ENCODE data around the gene SIRT6.
"Not testable (repeated sequence)": the region's sequence is repeated elsewhere in the genome, so short reads cannot be mapped to it uniquely, and the experiment has no call there.

SIRT6 gene

DNA sequence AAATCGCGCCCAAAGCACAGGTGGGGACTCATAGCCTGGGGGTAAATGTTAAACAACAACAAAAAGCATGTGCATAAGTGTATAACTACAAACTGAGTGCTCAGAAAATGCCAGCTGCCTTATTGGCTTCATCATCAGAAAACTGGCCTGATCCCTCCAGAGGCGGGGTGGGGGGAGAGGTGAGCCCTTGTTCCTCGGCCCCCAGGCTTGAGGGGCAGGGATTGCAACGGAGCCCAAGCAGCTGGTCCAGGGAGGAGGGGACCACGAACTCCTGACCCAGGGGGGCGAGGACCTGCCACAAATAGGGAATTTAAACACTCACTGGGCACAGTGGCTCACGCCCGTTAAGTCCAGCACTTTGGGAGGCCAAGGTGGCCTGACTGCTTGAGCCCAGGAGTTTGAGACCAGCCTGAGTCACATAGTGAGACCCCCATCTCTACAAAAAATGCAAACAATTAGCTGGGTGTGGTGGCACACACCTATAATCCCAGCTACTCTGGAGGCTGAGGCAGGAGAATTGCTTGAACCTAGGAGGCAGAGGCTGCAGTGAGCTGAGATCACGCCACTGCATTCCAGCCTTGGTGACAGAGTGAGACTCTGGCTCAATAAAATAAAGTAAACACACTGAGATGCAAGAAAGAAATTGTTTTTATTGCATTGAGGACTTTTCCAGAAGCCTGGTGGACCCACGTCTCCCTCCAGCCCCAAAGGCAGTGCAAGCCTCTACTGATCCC is 8.7 kb downstream of the SIRT6 start:
- DNase-seq = no peak

DNA sequence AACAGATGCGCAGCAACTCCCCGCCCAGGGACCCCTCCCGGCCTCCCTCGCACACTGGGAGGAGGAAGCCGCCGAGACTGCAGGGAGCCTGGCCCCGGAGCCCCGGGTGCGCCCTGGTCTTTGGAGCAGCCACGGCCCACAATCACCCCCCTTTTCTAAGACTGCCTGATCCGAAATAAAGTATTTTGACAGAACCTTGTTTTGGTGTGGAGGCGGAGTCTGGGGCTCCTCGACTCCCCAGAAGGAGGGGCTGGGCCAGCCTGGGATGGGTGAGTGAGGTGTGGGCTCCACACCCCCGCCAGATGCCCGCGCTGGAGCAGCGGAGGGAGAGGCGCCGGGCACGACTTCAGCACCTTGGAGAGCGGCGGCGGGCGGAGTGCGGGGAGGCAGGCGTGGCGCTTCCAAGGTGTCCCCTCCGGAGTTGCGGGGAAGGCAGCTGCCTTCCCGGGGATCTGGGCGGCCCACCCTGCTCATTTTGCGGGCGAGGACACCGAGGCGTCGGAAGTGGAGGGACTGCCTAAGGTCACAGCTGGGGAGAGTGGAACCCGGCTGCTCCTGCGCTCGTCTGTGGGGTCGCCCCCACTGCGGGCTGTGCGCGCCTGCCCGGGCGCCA is 9.4 kb downstream of the SIRT6 start:
- peak; percentile 61 for DNase-seq

DNA sequence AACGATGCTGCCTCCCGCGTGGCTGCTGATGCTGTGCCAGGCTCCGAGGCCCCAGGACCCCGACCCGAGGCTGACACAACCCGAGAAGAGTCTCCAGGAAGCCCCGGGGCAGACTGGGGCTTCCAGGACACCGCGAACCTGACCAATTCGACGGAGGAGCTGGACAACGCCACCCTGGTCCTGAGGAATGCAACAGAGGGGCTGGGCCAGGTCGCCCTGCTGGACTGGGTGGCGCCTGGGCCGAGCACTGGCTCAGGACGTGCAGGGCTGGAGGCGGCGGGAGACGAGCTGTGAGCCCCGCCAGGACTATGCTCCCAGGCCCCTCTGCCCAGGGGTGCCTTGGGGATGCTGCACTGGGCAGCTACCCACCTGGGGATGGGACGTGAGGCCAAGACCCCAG is 10.7 kb downstream of the SIRT6 start:
- no peak for DNase-seq

DNA sequence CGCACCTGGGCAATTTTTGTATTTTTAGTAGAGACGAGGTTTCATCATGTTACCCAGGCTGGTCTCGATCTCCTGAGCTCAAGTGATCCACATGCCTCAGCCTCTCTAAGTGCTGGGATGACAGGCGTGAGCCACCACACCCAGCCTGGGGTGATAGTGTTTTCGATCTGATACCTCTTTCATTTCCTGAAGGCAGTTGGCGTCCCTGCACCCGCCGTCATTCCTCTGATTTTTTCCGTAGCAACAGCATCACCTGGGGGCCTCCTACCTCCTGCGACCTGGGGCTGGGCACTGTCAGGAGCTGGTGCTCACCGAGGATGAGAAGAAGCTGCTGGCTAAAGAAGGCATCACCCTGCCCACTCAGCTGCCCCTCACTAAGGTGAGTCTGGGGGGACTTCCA is 18.1 kb downstream of the SIRT6 start:
- DNase-seq = no peak

DNA sequence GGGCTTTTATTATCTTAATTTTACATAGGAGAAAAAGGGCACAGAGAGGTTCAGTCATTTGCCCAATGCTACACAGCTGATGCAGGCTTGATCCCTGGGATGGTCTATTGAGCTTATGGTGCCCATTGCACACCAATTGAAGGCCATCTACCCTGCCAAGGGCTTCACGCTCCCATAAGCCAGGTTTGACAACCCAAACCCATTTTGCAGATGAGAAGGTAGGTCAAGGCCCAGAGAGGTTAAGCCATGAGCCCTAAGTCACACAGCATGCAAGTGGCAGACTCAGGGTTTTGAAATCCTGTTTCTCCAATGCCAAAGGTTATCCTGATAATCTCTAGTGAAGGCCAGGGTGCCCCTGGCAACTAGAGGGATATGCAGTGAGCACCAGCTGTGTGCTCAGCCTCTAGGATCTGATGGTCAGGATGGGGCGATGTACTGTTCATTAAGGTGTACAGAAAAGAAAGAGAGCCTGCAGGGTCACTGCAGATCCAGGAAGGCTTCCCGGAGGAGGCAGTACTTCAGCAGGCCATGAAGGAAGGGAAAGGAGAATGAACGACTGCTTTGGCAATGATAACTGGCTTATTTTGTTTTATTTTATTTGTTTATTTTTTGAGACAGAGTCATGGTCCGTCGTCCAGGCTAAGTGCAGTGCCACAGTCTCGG is 20.8 kb downstream of the SIRT6 start:
- no peak for DNase-seq

DNA sequence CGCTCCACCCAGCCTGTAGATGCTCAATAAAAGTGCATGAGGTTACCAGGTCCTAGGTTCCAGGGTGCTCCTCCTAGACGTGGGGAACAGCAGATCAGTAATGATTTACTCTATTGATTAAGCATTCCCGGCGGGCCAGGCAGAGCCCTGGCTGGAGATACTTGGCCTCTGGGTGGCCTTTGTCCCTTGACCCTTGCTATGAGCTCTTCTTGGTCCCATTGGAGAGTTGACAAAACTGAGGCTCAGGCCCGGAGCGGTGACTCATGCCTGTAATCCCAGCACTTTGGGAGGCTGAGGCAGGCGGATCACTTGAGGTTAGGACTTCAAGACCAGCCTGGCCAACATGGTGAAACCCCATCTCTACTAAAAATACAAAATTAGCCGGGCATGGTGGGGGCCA is 24.4 kb downstream of the SIRT6 start:
- not testable (repeated sequence) for DNase-seq

DNA sequence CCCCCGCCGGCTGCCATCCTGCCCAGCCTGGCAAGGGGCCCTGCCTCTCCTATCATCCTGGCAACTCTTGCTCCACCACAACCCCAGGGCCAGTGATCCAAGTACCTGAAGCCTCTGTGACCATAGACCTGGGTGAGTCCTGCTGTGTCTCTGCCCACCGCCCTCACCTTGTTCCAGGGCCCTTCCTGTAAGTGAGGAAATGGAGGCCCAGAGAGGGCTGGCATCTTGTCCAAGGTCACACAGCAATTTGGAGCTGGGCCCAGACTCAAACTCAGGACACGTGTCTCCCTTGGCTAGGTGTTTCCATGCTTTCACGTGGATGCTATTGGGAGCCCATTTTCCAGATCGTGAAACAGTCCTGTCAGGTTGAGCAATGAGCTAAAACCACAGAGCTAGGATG is 25.2 kb downstream of the SIRT6 start:
- no peak for DNase-seq

DNA sequence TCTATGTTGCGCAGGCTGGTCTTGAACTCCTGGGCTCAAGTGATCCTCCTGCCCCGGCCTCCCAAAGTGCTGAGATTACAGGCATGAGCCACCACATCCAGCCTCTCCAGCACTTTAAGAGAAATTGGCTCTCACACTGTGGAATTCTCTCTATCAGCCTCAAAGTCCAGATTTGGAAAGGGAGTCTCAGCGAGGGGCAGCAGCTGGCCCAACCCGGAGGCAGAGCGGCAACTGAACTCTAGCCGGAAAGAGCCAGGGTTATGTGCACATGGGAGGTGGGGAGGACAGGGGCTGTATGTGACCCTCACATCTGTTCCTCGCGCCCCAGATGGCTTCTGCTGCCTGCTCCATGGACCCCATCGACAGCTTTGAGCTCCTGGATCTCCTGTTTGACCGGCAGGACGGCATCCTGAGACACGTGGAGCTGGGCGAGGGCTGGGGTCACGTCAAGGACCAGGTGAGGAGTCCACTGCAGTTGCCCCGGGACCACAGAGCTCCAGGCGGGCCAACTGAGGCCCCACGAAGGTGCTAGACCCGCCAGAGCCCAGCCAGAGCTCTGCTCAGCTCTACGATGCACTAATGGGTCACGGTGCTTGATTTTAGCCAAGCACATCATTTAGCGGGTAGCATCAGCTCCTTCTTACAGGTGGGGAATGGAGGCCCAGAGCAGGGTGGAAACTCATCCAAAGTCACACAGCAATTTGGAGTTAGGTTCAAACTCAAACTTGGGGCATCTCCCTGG is 27.6 kb downstream of the SIRT6 start:
- no peak for DNase-seq

DNA sequence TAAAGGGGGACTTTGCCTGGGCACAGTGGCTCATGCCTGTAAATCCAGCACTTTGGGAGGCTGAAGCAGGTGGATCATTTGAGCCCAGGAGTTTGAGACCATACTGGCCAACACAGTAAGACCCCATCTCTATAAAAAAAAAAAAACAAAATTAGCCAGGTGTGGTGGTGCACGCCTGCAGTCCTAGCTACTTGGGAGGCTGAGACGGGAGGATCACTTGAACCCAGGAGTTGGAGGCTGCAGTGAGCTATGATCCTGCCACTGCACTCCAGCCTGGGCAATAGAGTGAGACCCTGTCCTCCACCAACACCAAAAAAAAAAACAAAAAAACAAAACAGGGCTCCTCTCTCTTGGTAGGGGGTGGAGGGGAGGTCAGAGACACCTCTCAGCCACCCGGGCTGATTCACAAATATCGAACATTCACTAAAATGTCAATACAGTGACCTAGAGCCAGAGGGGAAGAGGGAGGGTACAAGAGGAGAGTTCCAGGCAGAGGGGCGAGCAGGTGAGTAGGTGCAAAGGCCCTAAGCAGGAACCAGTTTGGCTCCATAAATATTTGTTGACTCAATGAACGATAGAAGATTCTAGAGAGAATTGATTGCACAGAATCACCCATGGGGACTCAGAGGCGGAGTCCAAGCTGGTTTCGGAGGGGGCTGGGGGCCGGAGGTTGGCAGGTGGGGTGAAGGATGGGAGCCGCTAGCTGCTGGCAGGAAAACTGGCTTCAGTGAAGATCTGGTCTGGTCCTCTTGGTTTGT is 29.9 kb downstream of the SIRT6 start:
- DNase-seq = no peak

DNA sequence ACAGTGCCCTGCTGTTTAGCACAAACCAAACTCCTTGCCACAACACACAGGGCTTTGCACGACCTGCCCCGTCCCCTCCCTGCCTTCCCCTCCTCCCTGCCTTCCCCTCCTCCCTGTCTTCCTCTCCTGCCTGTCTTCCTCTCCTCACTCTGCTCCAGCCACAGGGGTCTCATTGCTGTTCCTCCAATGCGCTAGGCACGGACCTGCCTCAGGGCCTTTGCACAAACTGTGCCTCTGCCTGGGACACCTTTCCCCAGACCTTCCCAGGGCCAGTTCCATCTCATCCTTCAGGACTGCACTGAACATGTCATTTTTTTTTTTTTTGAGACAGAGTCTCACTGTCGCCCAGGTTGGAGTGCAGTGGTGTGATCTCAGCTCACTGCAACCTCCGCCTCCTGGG is 30.7 kb downstream of the SIRT6 start:
- DNase-seq = no peak

DNA sequence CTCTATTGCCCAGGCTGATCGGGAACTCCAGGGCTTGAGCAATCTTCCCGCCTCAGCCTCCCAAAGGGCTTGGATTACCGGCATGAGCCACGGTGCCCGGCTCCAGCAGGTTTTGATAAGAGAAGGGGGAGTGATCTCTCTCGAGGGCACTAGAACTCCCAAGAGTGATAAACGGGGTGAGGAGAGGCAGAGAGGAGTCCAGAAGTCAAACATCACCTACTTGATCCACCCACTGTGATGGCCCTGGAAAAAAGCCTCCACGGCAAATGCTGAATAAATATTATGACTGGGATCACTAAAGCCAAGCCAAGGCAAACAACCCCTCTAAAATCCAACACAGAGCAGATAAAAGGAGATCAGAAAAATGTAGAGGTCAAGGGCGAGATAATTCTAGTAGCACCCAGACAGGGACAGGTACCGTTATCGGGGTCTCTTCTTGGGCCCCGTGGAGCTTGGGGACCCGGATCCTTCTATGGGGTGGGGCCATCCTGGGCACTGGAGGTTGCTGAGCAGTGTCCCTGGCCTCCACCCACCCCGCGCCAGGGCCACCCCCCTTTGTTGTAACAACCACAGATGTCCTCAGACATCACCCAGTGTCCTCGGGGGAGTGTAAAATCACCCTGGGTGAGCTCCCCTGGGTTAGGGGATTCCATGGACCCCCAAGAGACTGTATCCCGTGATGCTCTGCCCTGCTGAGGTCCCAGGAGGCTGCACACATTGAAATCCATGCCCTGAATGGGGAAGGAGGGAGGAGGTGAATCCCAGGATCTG is 32.7 kb downstream of the SIRT6 start:
- no peak for DNase-seq

DNA sequence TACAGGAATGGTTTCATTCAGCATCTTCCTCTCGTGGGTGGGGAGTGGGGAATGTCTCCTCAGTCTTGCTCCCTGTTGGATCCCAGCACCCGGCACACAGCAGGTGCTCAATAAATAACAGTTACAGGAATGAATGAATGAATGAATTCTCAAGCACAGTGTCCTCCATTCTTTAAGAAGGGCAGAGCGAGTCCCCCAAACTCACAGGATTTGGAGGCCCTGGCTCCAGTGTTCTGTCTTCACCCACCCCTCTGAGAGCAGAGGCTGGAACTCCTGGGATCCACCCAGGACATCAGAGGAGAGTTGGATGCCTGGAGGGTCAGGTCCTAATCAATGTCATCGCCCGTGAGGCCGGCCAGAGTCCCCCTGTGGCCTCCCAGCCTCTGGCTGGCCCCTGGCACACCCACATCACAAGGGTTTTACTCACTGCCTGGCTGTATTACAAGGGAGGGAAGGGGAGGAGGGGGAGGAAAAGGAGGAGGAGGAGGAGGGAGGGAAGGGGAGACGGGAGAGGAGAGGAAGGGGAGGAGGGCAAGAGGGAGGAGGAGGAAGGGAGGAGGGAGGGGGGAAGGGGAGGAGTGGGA is 37.6 kb downstream of the SIRT6 start:
- DNase-seq = no peak

DNA sequence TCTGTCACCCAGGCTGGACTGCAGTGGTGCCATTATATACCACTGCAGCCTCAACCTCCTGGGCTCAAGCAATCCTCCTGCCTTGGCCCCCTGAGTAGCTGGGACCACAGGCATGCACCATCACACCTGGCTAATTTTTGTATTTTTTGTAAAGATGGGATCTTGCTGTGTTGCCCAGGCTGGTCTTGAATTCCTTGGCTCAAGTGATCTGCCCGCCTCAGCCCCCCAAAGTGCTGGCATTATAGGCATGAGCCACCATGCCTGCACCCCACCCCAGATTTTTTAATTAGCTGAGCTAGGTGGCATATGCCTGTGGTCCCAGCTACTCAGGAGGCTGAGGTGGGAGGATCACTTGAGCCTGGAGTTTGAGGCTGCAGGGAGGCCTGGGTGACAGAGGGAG is 39.4 kb downstream of the SIRT6 start:
- DNase-seq = not testable (repeated sequence)

DNA sequence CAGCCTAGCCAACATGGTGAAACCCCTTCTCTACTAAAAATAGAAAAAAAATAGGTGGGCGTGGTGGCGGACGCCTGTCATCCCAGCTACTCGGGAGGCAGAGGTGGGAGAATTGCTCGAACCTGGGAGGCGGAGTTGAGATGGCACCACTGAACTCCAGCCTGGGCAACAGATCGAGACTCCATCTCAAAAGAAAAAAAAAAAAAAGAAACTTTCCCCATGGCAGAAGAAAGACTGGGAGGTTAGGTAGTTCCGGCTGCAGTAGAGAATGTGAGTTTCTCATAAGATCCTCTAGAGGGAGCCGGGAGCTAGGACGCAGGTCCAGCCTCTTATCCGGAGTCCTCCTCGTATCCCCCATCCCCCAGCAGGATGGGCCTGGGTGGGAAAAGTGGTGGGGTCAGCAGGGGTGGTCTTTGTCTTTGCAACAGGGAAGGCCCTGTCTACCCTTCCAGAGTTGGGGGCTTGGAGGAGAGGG is 42.1 kb downstream of the SIRT6 start:
- no peak for DNase-seq

DNA sequence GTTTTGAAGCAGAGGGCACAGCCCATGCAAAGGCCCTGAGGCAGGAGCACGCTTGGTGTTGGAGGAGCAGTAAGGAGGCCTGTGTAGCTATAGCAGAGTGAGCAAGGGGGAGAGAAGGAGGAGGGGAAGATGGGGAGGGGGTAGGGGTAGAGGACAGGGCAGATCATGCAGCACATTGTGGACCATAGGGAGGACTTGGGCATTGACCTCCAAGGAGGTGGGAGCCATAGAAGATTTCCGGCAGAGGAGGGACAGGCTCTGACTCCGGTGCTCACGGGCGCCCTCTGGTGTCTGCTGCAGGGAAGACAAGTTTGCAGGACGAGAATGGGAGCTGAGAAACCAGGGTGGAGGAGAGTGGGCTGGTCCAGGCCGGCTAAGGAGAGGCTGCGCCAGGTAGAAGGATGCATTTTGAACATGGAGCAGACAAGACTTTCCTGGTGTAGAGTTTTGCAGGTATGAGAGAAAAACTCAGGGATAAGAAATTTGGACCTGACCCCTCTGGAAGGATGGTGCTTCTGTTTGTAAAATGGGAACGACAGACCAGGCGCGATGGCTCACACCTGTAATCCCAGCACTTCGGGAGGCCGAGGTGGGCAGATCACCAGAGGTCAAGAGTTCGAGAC is 42.6 kb downstream of the SIRT6 start:
- DNase-seq = peak; percentile 83

DNA sequence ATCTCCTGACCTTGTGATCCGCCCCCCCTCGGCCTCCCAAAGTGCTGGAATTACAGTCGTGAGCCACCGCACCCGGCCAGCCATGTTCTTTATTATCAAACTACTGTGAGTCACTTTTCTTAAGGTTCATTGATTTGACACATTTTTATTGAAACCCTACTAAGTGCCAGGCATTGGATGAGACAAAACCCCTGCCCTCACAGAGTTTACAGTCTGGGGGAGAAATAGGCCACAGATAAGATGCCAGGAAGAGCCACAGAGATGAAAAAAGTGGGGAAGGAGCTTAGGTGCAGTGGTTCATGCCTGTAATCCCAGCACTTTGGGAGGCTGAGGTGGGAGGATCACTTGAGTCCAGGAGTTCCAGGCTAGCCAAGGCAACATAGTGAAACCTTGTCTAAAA is 43.9 kb downstream of the SIRT6 start:
- no peak for DNase-seq

DNA sequence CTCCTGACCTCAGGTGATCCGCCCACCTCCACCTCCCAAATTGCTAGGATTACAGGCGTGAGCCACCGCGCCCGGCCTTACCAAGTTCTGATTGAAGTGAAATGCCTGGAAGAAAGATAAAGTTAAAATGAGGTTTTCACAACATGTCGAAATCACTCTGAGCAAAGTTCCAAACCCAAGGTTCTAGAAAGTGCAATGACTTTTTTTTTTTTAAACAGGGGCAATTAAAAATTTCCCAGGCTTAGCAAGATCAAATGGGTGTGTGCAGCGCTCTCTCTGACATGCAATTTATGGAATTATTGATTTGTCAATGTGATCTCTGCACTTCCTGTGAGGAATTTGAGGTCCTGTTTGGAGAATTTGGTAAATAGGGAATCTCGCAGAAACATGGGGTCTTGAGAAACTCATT is 45.7 kb downstream of the SIRT6 start:
- DNase-seq = no peak

DNA sequence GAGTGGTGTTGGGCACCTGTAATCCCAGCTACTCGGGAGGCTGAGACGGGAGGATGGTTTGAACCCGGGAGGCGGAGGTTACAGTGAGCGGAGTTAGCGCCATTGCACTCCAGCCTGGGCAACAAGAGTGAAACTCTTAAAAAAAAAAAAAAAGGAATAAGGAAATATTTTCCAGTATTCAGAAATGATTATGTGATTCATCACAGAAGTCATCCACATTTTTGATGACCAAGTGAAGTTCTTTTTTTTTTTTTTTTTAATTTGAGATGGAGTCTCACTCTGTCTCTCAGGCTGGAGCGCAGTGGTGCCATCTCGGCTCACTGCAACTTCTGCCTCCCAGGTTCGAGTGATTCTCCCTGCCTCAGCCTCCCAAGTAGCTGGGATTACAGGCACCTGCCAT is 47.0 kb downstream of the SIRT6 start:
- DNase-seq = not testable (repeated sequence)

DNA sequence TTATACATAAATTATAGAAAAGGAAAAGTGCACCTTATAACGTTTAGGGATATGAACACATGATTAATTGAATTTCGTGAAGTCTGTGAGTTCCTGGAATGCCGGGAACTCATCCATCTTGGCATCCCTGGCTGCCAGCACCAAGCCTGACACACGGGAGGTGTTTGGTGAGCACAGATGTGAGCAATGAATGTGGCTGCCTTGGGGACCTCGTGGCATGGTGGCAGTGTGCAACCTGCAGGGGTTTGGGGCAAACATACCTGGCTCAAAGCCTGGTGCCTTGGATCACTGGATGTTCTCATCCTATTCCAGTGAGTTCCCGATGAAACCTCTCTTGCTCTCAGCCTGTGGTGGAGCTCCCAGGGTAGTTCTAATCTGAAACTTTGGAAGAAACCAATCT is 48.0 kb downstream of the SIRT6 start:
- DNase-seq = no peak

DNA sequence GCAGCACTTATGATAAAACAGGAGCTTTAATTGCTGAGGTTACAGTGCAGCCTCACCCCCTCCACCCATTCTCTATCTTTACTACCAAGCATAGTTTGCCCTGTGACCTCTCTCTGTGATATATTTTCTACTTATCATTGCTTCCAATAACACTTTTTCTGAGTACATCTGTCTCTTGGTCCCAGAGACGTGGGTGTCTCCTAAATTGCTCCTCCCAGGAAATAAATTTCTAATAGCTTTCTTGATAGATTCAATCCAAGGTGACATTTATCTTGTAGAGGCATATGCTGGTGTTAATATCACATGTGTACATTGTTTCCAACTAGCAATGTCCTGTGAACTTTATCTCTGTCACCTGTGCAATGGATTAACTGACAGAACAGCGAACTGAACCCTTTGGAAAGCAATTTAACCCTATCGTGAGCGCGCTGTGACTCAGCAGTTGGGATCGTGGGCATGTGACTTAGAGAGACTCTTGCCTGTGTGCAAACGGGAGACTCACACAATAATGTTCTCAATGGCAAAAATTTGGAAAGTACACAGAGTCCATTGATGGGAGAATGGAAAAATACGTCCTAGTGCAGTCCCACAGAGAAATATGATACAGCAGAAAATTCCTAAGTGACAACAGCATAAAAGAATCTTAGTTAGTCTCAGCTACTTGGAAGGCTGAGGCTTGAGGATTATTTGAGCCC is 51.5 kb downstream of the SIRT6 start:
- no peak for DNase-seq

All from effector CD4-positive, alpha-beta T cell (primary cell).